Measurements from ENCODE around the gene PCDHGA1.

The PCDHGA1 gene

GRCh38 chr5:141515946-141516671, 185.8 kb downstream of the PCDHGA1 start:
- Histone ChIP-seq H3K4me2 (ENCODE audit: low read depth, low read length) (no peak overlapping the region), H3K4me1 (ENCODE audit: low read length) (peaks cover 40% of the 10 kb centered on the region), H3K79me2 (ENCODE audit: low read length) (no peaks in the 10 kb centered on the region), H3K9ac (ENCODE audit: low read length) (no peak overlapping the region), H3K27me3 (replicated peaks; ENCODE audit: insufficient read depth, low read length) (no peaks in the 10 kb centered on the region), H3K9me3 (replicated peaks; ENCODE audit: insufficient read depth, low read length) (no peaks in the 10 kb centered on the region), H3F3A (ENCODE audit: insufficient read depth, low read length) (peaks cover 25% of the 10 kb centered on the region), H3K36me3 (replicated peaks; ENCODE audit: insufficient read depth, low read length) (no peaks in the 10 kb centered on the region; the same call in none of the 2 replicates), H3K4me3 (ENCODE audit: low read length) (no peak overlapping the region), H3K9me2 (replicated peaks; ENCODE audit: insufficient read depth, low read length) (no peaks in the 10 kb centered on the region), H2AFZ (ENCODE audit: low read length) (no peak overlapping the region), H4K20me1 (ENCODE audit: insufficient read depth, low read length) (no peaks in the 10 kb centered on the region), H3K27ac (ENCODE audit: low read length) (peak overlapping the region; percentile 19; the same call in 1 of the 2 replicates)
- TF ChIP-seq EZH2 (optimal IDR thresholded peaks at IDR 0.05; ENCODE audit: low read depth, low read length), result no peak
- TF ChIP-seq EZH2phosphoT487 (IDR thresholded peaks at IDR 0.05; ENCODE audit: low read length), result no peak
- TF ChIP-seq CTCF (IDR thresholded peaks at IDR 0.05; ENCODE audit: low read length), result no peak
- DNase-seq, result no peak

- Histone ChIP-seq H3K4me2 (ENCODE audit: low read depth, low read length) (no peak overlapping the region), H3K9me3 (replicated peaks; ENCODE audit: insufficient read depth, low read length) (no peaks in the 10 kb centered on the region), H3K27ac (ENCODE audit: low read length) (peak overlapping the region; percentile 19; the same call in 1 of the 2 replicates), H4K20me1 (ENCODE audit: insufficient read depth, low read length) (no peaks in the 10 kb centered on the region), H3F3A (ENCODE audit: insufficient read depth, low read length) (peaks cover 25% of the 10 kb centered on the region), H3K4me1 (ENCODE audit: low read length) (peaks cover 36% of the 10 kb centered on the region), H3K27me3 (replicated peaks; ENCODE audit: insufficient read depth, low read length) (no peaks in the 10 kb centered on the region), H3K36me3 (replicated peaks; ENCODE audit: insufficient read depth, low read length) (no peaks in the 10 kb centered on the region; the same call in none of the 2 replicates), H3K4me3 (ENCODE audit: low read length) (no peak overlapping the region), H3K79me2 (ENCODE audit: low read length) (no peaks in the 10 kb centered on the region), H2AFZ (ENCODE audit: low read length) (no peak overlapping the region), H3K9me2 (replicated peaks; ENCODE audit: insufficient read depth, low read length) (no peaks in the 10 kb centered on the region), H3K9ac (ENCODE audit: low read length) (no peak overlapping the region)
- DNase-seq, result no peak
- no peak for TF ChIP-seq EZH2 (optimal IDR thresholded peaks at IDR 0.05; ENCODE audit: low read depth, low read length)
- TF ChIP-seq CTCF (IDR thresholded peaks at IDR 0.05; ENCODE audit: low read length), result no peak
- TF ChIP-seq EZH2phosphoT487 (IDR thresholded peaks at IDR 0.05; ENCODE audit: low read length), result no peak
These were observed 186.3 kb downstream of the PCDHGA1 start for GRCh38 chr5:141516672-141517025.

- no peak overlapping the region for H2AFZ ChIP-seq (ENCODE audit: low read length)
- DNase-seq, result no peak
- peaks cover 35% of the 10 kb centered on the region for H3K4me1 ChIP-seq (ENCODE audit: low read length)
- no peak for TF ChIP-seq EZH2 (optimal IDR thresholded peaks at IDR 0.05; ENCODE audit: low read depth, low read length)
- TF ChIP-seq CTCF (IDR thresholded peaks at IDR 0.05; ENCODE audit: low read length), result no peak
- no peak for TF ChIP-seq EZH2phosphoT487 (IDR thresholded peaks at IDR 0.05; ENCODE audit: low read length)
- H3K9ac ChIP-seq (ENCODE audit: low read length), result no peak overlapping the region
- H3K4me3 ChIP-seq (ENCODE audit: low read length), result no peak overlapping the region
- no peaks in the 10 kb centered on the region for H4K20me1 ChIP-seq (ENCODE audit: insufficient read depth, low read length)
- no peaks in the 10 kb centered on the region for H3K27me3 ChIP-seq (replicated peaks; ENCODE audit: insufficient read depth, low read length)
- H3K79me2 ChIP-seq (ENCODE audit: low read length), result no peaks in the 10 kb centered on the region
- H3K4me2 ChIP-seq (ENCODE audit: low read depth, low read length), result no peak overlapping the region
- no peaks in the 10 kb centered on the region; the same call in none of the 2 replicates for H3K36me3 ChIP-seq (replicated peaks; ENCODE audit: insufficient read depth, low read length)
- no peak overlapping the region for H3K27ac ChIP-seq (ENCODE audit: low read length)
- peaks cover 25% of the 10 kb centered on the region for H3F3A ChIP-seq (ENCODE audit: insufficient read depth, low read length)
- H3K9me3 ChIP-seq (replicated peaks; ENCODE audit: insufficient read depth, low read length), result no peaks in the 10 kb centered on the region
- no peaks in the 10 kb centered on the region for H3K9me2 ChIP-seq (replicated peaks; ENCODE audit: insufficient read depth, low read length)
These were observed 187.0 kb downstream of the PCDHGA1 start for GRCh38 chr5:141517312-141517711.
